RWPE2 (cell line): ENCODE results near the gene FAU.

ENCODE experiments used
- ATAC-seq: fragments of 200-7000 bp; cut with Tn5 transposase; 3 replicates; pipeline ENCODE4 v1.9.1; 2021; ENCODE audit warnings: low read depth
- DNase-seq: peaks from one replicate; pipeline ENCODE4 v3.0.0-alpha.2; 2020; ENCODE audit warnings: low spot score
- H3K27ac ChIP-seq: fragments of 450-650 bp; 2 replicates; pipeline ENCODE4 v1.5.1; 2017; ENCODE audit warnings: mild to moderate bottlenecking; ENCODE audit not compliant: poor library complexity, severe bottlenecking
- H3K27me3 ChIP-seq: fragments of 250-450 bp; sonication (Bioruptor Pico); 2 replicates; pipeline ENCODE4 v1.5.1; 2021; ENCODE audit warnings: mild to moderate bottlenecking, moderate library complexity; ENCODE audit not compliant: insufficient read depth, poor library complexity, severe bottlenecking
- H3K36me3 ChIP-seq: fragments of 250-450 bp; sonication (Bioruptor Pico); 2 replicates; pipeline ENCODE4 v1.5.1; 2020; ENCODE audit warnings: low read depth, mild to moderate bottlenecking, moderate library complexity
- H3K4me1 ChIP-seq: fragments of 250-450 bp; sonication (Bioruptor Pico); 2 replicates; pipeline ENCODE4 v1.5.1; 2021; ENCODE audit warnings: mild to moderate bottlenecking, moderate library complexity; ENCODE audit not compliant: insufficient read depth, poor library complexity, severe bottlenecking
- H3K4me3 ChIP-seq: fragments of 250-450 bp; sonication (Bioruptor Pico); 2 replicates; pipeline ENCODE4 v1.5.1; 2021; ENCODE audit warnings: mild to moderate bottlenecking, moderate library complexity; ENCODE audit not compliant: severe bottlenecking
- H3K9me3 ChIP-seq: fragments of 250-450 bp; sonication (Bioruptor Pico); 2 replicates; pipeline ENCODE4 v1.5.1; 2021; ENCODE audit warnings: mild to moderate bottlenecking, moderate library complexity; ENCODE audit not compliant: severe bottlenecking
- CTCF ChIP-seq: fragments of 450-650 bp; IDR thresholded peaks from one replicate; pipeline ENCODE4 v1.5.1; 2017; ENCODE audit warnings: mild to moderate bottlenecking, moderate library complexity; ENCODE audit not compliant: poor library complexity, severe bottlenecking

The FAU gene

GRCh38 chr11:65166893-65167292 lies 45.0 kb upstream of the FAU start:
- Histone ChIP-seq H3K4me1 (no peaks in the 10 kb centered on the region), H3K4me3 (no peak overlapping the region), H3K27ac (no peak overlapping the region), H3K27me3 (no peaks in the 10 kb centered on the region), H3K36me3 (no peaks in the 10 kb centered on the region), H3K9me3 (no peaks in the 10 kb centered on the region)
- TF ChIP-seq CTCF, result no peak
- DNase-seq, result no peak
- no peak for ATAC-seq

- Histone ChIP-seq H3K4me3 (no peak overlapping the region), H3K27me3 (no peaks in the 10 kb centered on the region), H3K27ac (no peak overlapping the region), H3K9me3 (no peaks in the 10 kb centered on the region), H3K4me1 (no peaks in the 10 kb centered on the region), H3K36me3 (no peaks in the 10 kb centered on the region)
- DNase-seq (no peak), ATAC-seq (no peak)
- no peak for TF ChIP-seq CTCF
These were observed 43.7 kb upstream of the FAU start for GRCh38 chr11:65165410-65166317.

- no peaks in the 10 kb centered on the region for H3K9me3 ChIP-seq
- no peak for TF ChIP-seq CTCF
- no peak overlapping the region for H3K27ac ChIP-seq
- DNase-seq (no peak), ATAC-seq (no peak)
- no peaks in the 10 kb centered on the region for H3K4me1 ChIP-seq
- no peaks in the 10 kb centered on the region for H3K27me3 ChIP-seq
- no peaks in the 10 kb centered on the region for H3K36me3 ChIP-seq
- no peak overlapping the region for H3K4me3 ChIP-seq
These were observed 41.8 kb upstream of the FAU start for GRCh38 chr11:65163684-65164083.

- ATAC-seq (no peak), DNase-seq (no peak)
- Histone ChIP-seq H3K4me1 (no peaks in the 10 kb centered on the region), H3K36me3 (no peaks in the 10 kb centered on the region), H3K9me3 (no peaks in the 10 kb centered on the region), H3K4me3 (no peak overlapping the region), H3K27ac (no peak overlapping the region), H3K27me3 (no peaks in the 10 kb centered on the region)
- TF ChIP-seq CTCF, result no peak
These were observed 38.7 kb upstream of the FAU start for GRCh38 chr11:65160643-65161042.

- ATAC-seq (no peak), DNase-seq (no peak)
- no peak for TF ChIP-seq CTCF
- H3K4me3 ChIP-seq, result no peak overlapping the region
- no peaks in the 10 kb centered on the region for H3K4me1 ChIP-seq
- H3K9me3 ChIP-seq, result no peaks in the 10 kb centered on the region
- no peaks in the 10 kb centered on the region for H3K27me3 ChIP-seq
- H3K27ac ChIP-seq, result no peak overlapping the region
- no peaks in the 10 kb centered on the region for H3K36me3 ChIP-seq
These were observed 37.1 kb upstream of the FAU start for GRCh38 chr11:65159012-65159411.
